NB4 (cell line): Measurements from ENCODE around the gene ATRX.
"Not testable (repeated sequence)": the region's sequence is repeated elsewhere in the genome, so short reads cannot be mapped to it uniquely, and the experiment has no call there.

Experiments
- DNase-seq: peaks from one replicate; pipeline ENCODE4 v3.0.0; 2010; ENCODE audit warnings: low read depth
- H3K4me3 ChIP-seq: one replicate; pipeline ENCODE4 v1.5.1; 2011; ENCODE audit warnings: mild to moderate bottlenecking, low read depth, low read length, moderate library complexity
- CTCF ChIP-seq: IDR thresholded peaks from one replicate; pipeline ENCODE4 v1.5.1; 2012; ENCODE audit warnings: low read depth, low read length
- MAX ChIP-seq: IDR thresholded peaks from 2 replicates; pipeline ENCODE4 v1.6.1; 2011; ENCODE audit warnings: low read depth, low read length
- MYC ChIP-seq: IDR thresholded peaks from 2 replicates; pipeline ENCODE4 v1.6.1; 2011; ENCODE audit warnings: low read depth, low read length
- POLR2A ChIP-seq: IDR thresholded peaks from 2 replicates; pipeline ENCODE4 v1.6.1; 2011; ENCODE audit warnings: mild to moderate bottlenecking; ENCODE audit not compliant: insufficient read length; ENCODE audit errors: extremely low read depth

The ATRX gene

GRCh38 chrX:77694491-77694890 is 91.5 kb downstream of the ATRX start:
- H3K4me3 ChIP-seq, result no peak overlapping the region
- TF ChIP-seq MAX (no peak), MYC (no peak), CTCF (no peak), POLR2A (no peak)
- DNase-seq, result no peak

- TF ChIP-seq POLR2A (no peak), CTCF (no peak), MAX (no peak), MYC (no peak)
- DNase-seq, result no peak
- H3K4me3 ChIP-seq, result no peak overlapping the region
Observed at GRCh38 chrX:77693594-77693993, 92.4 kb downstream of the ATRX start.

- TF ChIP-seq MYC (no peak), MAX (no peak), POLR2A (no peak)
- no peak for DNase-seq
- no peak overlapping the region for H3K4me3 ChIP-seq
Observed at GRCh38 chrX:77691916-77692315, 94.1 kb downstream of the ATRX start.

GRCh38 chrX:77689376-77689775 is 96.6 kb downstream of the ATRX start:
- DNase-seq, result no peak
- TF ChIP-seq MAX, result no peak
- TF ChIP-seq POLR2A, result no peak
- TF ChIP-seq CTCF, result no peak
- no peak for TF ChIP-seq MYC
- no peak overlapping the region for H3K4me3 ChIP-seq

- H3K4me3 ChIP-seq, DNase-seq: not testable (repeated sequence)
Observed at GRCh38 chrX:77685683-77686082, 100.3 kb downstream of the ATRX start.

- DNase-seq, result no peak
- TF ChIP-seq MYC, result no peak
- no peak for TF ChIP-seq CTCF
- TF ChIP-seq POLR2A, result no peak
- TF ChIP-seq MAX, result no peak
- H3K4me3 ChIP-seq, result no peak overlapping the region
Observed at GRCh38 chrX:77679144-77679543, 106.9 kb downstream of the ATRX start.

GRCh38 chrX:77675986-77676385 is 110.0 kb downstream of the ATRX start:
- no peak for TF ChIP-seq MAX
- no peak for TF ChIP-seq CTCF
- TF ChIP-seq MYC, result no peak
- TF ChIP-seq POLR2A, result no peak
- no peak for DNase-seq
- no peak overlapping the region for H3K4me3 ChIP-seq
